Ishikawa (cell line): ENCODE measurements around the gene CYP24A1.

ENCODE experiments used
- CEBPB ChIP-seq: IDR thresholded peaks from 2 replicates; pipeline ENCODE4 v1.6.1; 2012
- CREB1 ChIP-seq: IDR thresholded peaks from 2 replicates; pipeline ENCODE4 v1.6.1; 2012; ENCODE audit warnings: low read depth
- EGR1 ChIP-seq: IDR thresholded peaks from 2 replicates; pipeline ENCODE4 v1.6.1; 2012
- EP300 ChIP-seq: IDR thresholded peaks from 2 replicates; pipeline ENCODE4 v1.6.1; 2012; ENCODE audit warnings: borderline replicate concordance
- FOXM1 ChIP-seq: IDR thresholded peaks from 2 replicates; pipeline ENCODE4 v1.6.1; 2012; ENCODE audit warnings: low read depth, borderline replicate concordance
- MAX ChIP-seq: IDR thresholded peaks from 2 replicates; pipeline ENCODE4 v1.6.1; 2012
- NFIC ChIP-seq: IDR thresholded peaks from 2 replicates; pipeline ENCODE4 v1.6.1; 2012
- RAD21 ChIP-seq: IDR thresholded peaks from 2 replicates; pipeline ENCODE4 v1.6.1; 2012; ENCODE audit warnings: low read depth
- TEAD4 ChIP-seq: IDR thresholded peaks from 2 replicates; pipeline ENCODE4 v1.6.1; 2012
- USF1 ChIP-seq: IDR thresholded peaks from 2 replicates; pipeline ENCODE4 v1.6.1; 2012
- YY1 ChIP-seq: IDR thresholded peaks from 2 replicates; pipeline ENCODE4 v1.6.1; 2012; ENCODE audit warnings: low read depth
- ZBTB7A ChIP-seq: IDR thresholded peaks from 2 replicates; pipeline ENCODE4 v1.6.1; 2012; ENCODE audit warnings: low read depth

- TF ChIP-seq FOXM1 (no peak), EGR1 (no peak), RAD21 (no peak), CEBPB (no peak), TEAD4 (no peak), ZBTB7A (no peak), NFIC (no peak), EP300 (no peak), MAX (no peak), USF1 (no peak), CREB1 (no peak), YY1 (no peak)
Observed at GRCh38 chr20:54172532-54172855, 1.3 kb downstream of the CYP24A1 start.
